ENCODE data around the gene ZFP36L2. TPM values are rescaled to one million over a fixed set of nuclear protein-coding genes. Genes with fewer than 3 reads are reported as not detected.

ZFP36L2 gene
- total RNA-seq, result 10 to 100 TPM; 43.2 to 47.3 TPM

GRCh38 chr2:43226558-43226954 is at the start of gene ZFP36L2:
TSS of gene ZFP36L2 (minus strand) at chr2:43226606. CDS start at chr2:43226315, 291 bp downstream.
- no peaks in the 10 kb centered on the region for H3K9me3 ChIP-seq
- peak within 1 kb of the TSS; percentile 79 to 92 for H3K4me3 ChIP-seq
- no peaks in the 10 kb centered on the region for H3K27me3 ChIP-seq
- H3K4me1 ChIP-seq, result peaks cover 0 to 48% of the 10 kb centered on the region in 2 donors
- DNase-seq (ENCODE audit: low spot score), result peak; percentile 97
- H3K27ac ChIP-seq, result peak within 1 kb of the TSS; percentile 99 to 100
- peaks cover 35% of the 10 kb centered on the region for H3K36me3 ChIP-seq
- no peak for TF ChIP-seq CTCF (IDR thresholded peaks at IDR 0.05)

- Histone ChIP-seq H3K27me3 (no peaks in the 10 kb centered on the region), H3K27ac (no peak overlapping the region), H3K4me1 (peaks cover 0 to 52% of the 10 kb centered on the region in 2 donors), H3K36me3 (no peaks in the 10 kb centered on the region), H3K9me3 (no peaks in the 10 kb centered on the region), H3K4me3 (no peak overlapping the region)
- no peak for DNase-seq (ENCODE audit: low spot score)
- no peak for TF ChIP-seq CTCF (IDR thresholded peaks at IDR 0.05)
Measured at GRCh38 chr2:43274721-43275120, 48.3 kb upstream of the ZFP36L2 start.

DNA sequence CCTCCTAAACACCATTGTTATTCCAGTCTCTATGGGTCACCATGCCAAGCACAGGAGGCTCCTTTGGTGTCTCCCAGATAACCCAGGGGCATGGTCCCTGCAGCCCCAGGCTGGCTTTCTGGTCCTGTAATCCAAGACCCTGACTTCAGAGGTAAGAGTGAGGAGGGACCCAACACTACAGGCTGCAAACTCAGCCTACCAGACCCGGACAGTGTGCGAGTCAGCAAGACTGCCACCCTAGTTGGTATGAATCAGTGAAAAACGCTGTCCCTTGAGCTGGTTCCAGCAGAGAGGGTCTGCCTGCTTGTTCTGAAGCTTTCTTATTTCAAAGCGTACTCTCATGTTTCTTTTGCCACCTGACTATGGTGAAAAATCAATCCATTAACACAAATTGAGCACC is 47.6 kb upstream of the ZFP36L2 start:
- H3K9me3 ChIP-seq, result no peaks in the 10 kb centered on the region
- TF ChIP-seq CTCF (IDR thresholded peaks at IDR 0.05), result no peak
- peak overlapping the region; percentile 40 to 59 for H3K27ac ChIP-seq
- no peaks in the 10 kb centered on the region for H3K36me3 ChIP-seq
- H3K4me1 ChIP-seq, result peaks cover 3 to 58% of the 10 kb centered on the region in 2 donors
- H3K4me3 ChIP-seq, result no peak overlapping the region
- DNase-seq (ENCODE audit: low spot score), result no peak
- no peaks in the 10 kb centered on the region for H3K27me3 ChIP-seq

DNA sequence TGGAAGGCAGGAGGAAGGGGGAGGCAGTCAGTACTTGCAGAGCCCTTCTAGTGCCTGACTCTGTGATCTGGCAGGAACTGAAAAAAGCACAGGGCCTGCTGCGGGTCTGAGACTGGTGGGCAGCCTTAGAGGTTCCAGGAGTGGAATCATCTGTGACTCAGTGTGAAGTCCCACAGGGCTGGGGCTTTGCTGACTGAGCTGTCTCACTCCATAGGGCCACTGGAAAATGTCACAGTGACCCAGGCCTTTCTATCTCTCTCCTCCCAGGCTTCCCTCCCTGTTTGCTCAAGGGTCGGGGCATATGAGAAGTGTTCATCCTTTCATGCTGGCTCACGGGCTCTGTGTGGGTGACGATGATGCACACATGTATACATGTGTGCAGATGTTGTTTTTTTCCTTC is 47.1 kb upstream of the ZFP36L2 start:
- TF ChIP-seq CTCF (IDR thresholded peaks at IDR 0.05), result no peak
- H3K36me3 ChIP-seq, result no peaks in the 10 kb centered on the region
- peak overlapping the region; percentile 40 to 59 for H3K27ac ChIP-seq
- no peaks in the 10 kb centered on the region for H3K27me3 ChIP-seq
- no peak overlapping the region for H3K4me3 ChIP-seq
- H3K4me1 ChIP-seq, result peaks cover 5 to 60% of the 10 kb centered on the region in 2 donors
- H3K9me3 ChIP-seq, result no peaks in the 10 kb centered on the region
- peak; percentile 79 for DNase-seq (ENCODE audit: low spot score)

GRCh38 chr2:43270930-43271615 is 44.7 kb upstream of the ZFP36L2 start:
- Histone ChIP-seq H3K27ac (peak overlapping the region; percentile 86 to 90), H3K27me3 (no peaks in the 10 kb centered on the region), H3K9me3 (no peaks in the 10 kb centered on the region), H3K4me3 (no peak overlapping the region), H3K36me3 (no peaks in the 10 kb centered on the region), H3K4me1 (peaks cover 5 to 67% of the 10 kb centered on the region in 2 donors)
- DNase-seq (ENCODE audit: low spot score), result no peak
- TF ChIP-seq CTCF (IDR thresholded peaks at IDR 0.05), result no peak

- Histone ChIP-seq H3K4me1 (peaks cover 5 to 69% of the 10 kb centered on the region in 2 donors), H3K27ac (peak overlapping the region; percentile 86 to 90), H3K36me3 (no peaks in the 10 kb centered on the region), H3K4me3 (no peak overlapping the region), H3K9me3 (no peaks in the 10 kb centered on the region), H3K27me3 (no peaks in the 10 kb centered on the region)
- no peak for DNase-seq (ENCODE audit: low spot score)
- no peak for TF ChIP-seq CTCF (IDR thresholded peaks at IDR 0.05)
Measured at GRCh38 chr2:43270461-43270860, 44.1 kb upstream of the ZFP36L2 start.

Data from right atrium auricular region (tissue), 2 donors.